Measurements from ENCODE around the gene IFNA5. TPM values are rescaled to one million over a fixed set of nuclear protein-coding genes. Genes with fewer than 3 reads are reported as not detected.

The IFNA5 gene
- total and polyA plus RNA-seq, 2 of the 8 experiments (the other 6 are each of a cell fraction or from before 2014, with no cell fraction given): not detected

DNA sequence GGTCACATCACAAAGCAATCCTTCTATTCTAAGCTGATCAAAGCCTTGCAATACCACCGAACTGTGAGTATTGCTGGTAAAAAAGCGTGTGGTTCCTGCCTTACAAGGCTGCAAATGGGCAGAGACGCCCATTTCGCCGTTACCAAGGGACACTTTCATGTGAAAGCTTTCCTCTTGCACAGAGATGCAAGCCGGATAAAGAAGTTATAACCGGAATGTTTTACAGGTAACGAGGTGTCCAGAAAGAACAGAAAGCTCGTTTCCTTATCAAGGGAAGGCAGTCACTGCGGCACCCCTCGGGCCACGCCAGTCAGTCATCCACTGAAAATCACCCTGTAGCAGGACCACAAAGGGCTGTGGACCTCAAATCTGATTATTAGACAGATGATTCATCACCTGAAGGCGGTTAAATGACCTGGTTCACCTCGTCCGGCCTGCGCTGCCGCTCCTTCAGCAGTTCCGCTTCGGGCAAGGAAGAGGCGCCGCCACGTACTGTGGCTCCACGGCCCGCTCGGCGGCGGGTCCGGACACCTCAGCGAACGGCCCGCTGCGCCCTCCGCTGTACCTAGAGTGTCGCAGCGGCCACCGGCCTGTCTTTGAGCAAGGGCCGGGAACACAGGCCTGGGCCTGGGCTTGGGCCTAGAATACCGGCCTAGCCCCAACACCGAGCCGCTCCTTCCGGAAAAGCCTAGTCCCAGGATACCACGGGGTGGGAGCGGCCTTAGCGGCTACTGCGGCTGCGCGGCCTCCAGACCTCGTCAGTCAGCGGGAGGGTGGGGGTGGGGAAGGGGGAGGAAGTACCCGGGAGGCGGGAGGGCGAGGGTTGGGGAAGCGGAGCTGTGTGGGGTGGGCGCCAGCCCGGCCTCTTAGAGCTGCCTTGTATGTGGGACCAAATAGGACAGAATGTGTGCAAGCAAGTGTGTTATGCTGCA is 29.9 kb upstream of the IFNA5 start, which contains the start of gene KLHL9:
Gene KLHL9 (minus strand): TSS at position 704 of the 932 bp plus-strand sequence. CDS start 545 bp downstream, at position 159.
- peak within 1 kb of the TSS; percentile 6 for H4K91ac ChIP-seq (replicated peaks; ENCODE audit: insufficient read length, low read length)
- peaks cover 8 to 49% of the 10 kb centered on the region in 2 experiments for H3K79me2 ChIP-seq (ENCODE audit: control insufficient read depth in 1 of 2, insufficient read depth in 2 of 2, low read length in 2 of 2)
- TF ChIP-seq TCF12 (IDR thresholded peaks at IDR 0.05; ENCODE audit: low read depth, low read length) (no peak), BACH1 (IDR thresholded peaks at IDR 0.05; ENCODE audit: low read length) (no peak), BCL11A (IDR thresholded peaks at IDR 0.05; ENCODE audit: low read depth in 2 of 2, low read length in 2 of 2) (no peak), SAP30 (IDR thresholded peaks at IDR 0.05; ENCODE audit: insufficient read depth, insufficient replicate concordance, low read length) (peak; percentile 43), PHF8 (conservative IDR thresholded peaks at IDR 0.05; ENCODE audit: low read depth, low read length) (peak; percentile 88), EZH2 (IDR thresholded peaks at IDR 0.05; ENCODE audit: low read depth, low read length, severe bottlenecking) (no peak), SIN3A (conservative IDR thresholded peaks at IDR 0.05 in 1 of 2, IDR thresholded peaks at IDR 0.05 in 1 of 2; ENCODE audit: low read depth in 1 of 2, low read length in 2 of 2) (0 out of 4 replicates have a peak, but pooled peaks of 1 of the 2 experiments have one; percentile 24), TAF1 (IDR thresholded peaks at IDR 0.05; ENCODE audit: low read depth, low read length) (peak; percentile 82)
- TF ChIP-seq, protein P1, sequence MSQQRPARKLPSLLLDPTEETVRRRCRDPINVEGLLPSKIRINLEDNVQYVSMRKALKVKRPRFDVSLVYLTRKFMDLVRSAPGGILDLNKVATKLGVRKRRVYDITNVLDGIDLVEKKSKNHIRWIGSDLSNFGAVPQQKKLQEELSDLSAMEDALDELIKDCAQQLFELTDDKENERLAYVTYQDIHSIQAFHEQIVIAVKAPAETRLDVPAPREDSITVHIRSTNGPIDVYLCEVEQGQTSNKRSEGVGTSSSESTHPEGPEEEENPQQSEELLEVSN (IDR thresholded peaks at IDR 0.05): 0 out of 2 replicates have a peak, but pooled peaks have one; percentile 32

More for the DNA sequence above, 29.9 kb upstream of the IFNA5 start, which contains the start of gene KLHL9:
- DNase-seq (ENCODE audit: low read depth in 1 of 2, low spot score in 2 of 2): peak; percentile 63 to 88
- H3K4ac ChIP-seq (replicated peaks; ENCODE audit: insufficient read length, low read depth, low read length): no peak within 1 kb of the TSS
- H3K27me3 ChIP-seq (replicated peaks in 1 of 4; ENCODE audit: control insufficient read depth in 3 of 4, extremely low read depth in 1 of 4, insufficient read depth in 3 of 4, low read length in 3 of 4): no peaks in the 10 kb centered on the region
- H4K8ac ChIP-seq (ENCODE audit: extremely low read depth, insufficient read depth, low read length): peak within 1 kb of the TSS; percentile 99
- H2BK20ac ChIP-seq (ENCODE audit: low read length): no peak within 1 kb of the TSS
- H3K23me2 ChIP-seq (ENCODE audit: low read depth, low read length): peaks cover 4% of the 10 kb centered on the region
- H3K4me1 ChIP-seq (replicated peaks in 1 of 4; ENCODE audit: control insufficient read depth in 3 of 4, insufficient read depth in 4 of 4, low read length in 3 of 4): peaks cover 0 to 5% (median 0%) of the 10 kb centered on the region in 4 experiments; a peak in 2 of 7 replicates
- ChIA-PET CTCF (ENCODE audit: partially characterized antibody) (interaction anchor here (0.8 to 8.0 kb wide), 9 partner anchors 11 to 121 kb away, joined by 3 to 79 read pairs (median 4); no protein-coding TSS in a partner anchor), POLR2A (ENCODE audit: partially characterized antibody) (interaction anchor here (1.1 to 1.3 kb wide), 2 partner anchors 61 to 68 kb away, joined by 3 read pairs; no protein-coding TSS in a partner anchor)
- WGBS, 2 experiments (ENCODE audit: extremely low coverage in 1 of 2, insufficient coverage in 1 of 2, insufficient read length in 1 of 2, insufficient replicate concordance in 2 of 2, low coverage in 1 of 2, low lambda C conversion rate in 2 of 2, missing lambda C conversion rate in 1 of 2): 3% methylated on average over 50 of the region's 55 CpGs; no CpG with 5 or more reads in 1 of the 2 experiments
- no peak within 1 kb of the TSS; the same call in 1 of the 2 replicates for H2BK15ac ChIP-seq (ENCODE audit: low read length)
- peak within 1 kb of the TSS; percentile 81 for H3K27ac ChIP-seq (ENCODE audit: low read depth, low read length)
- H2BK5ac ChIP-seq (ENCODE audit: low read depth, low read length): peak within 1 kb of the TSS; percentile 79
- peak within 1 kb of the TSS; percentile 77 to 99 (median 95) for H3K9ac ChIP-seq (replicated peaks in 1 of 4; ENCODE audit: extremely low read depth in 1 of 4, low read depth in 3 of 4, low read length in 3 of 4)
- H3K23ac ChIP-seq (ENCODE audit: insufficient read length): peak within 1 kb of the TSS; percentile 71
- no peak within 1 kb of the TSS for H2AK5ac ChIP-seq (ENCODE audit: low read depth, low read length)
- peaks cover 4 to 10% of the 10 kb centered on the region in 2 experiments for H4K20me1 ChIP-seq (replicated peaks in 1 of 2; ENCODE audit: control insufficient read depth in 1 of 2, insufficient read depth in 2 of 2, low read length in 2 of 2)
- H2BK120ac ChIP-seq (replicated peaks; ENCODE audit: low read depth, low read length): no peak within 1 kb of the TSS
- peak within 1 kb of the TSS; percentile 87 for H3K14ac ChIP-seq (ENCODE audit: insufficient read length)
- H3K4me2 ChIP-seq (ENCODE audit: insufficient read depth in 1 of 2, low read depth in 2 of 2, low read length in 2 of 2): peak within 1 kb of the TSS; percentile 81 to 92
- H3K9me3 ChIP-seq (ENCODE audit: insufficient read depth in 2 of 2, low read depth in 1 of 2, low read length in 1 of 2): no peaks in the 10 kb centered on the region
- H2AFZ ChIP-seq (ENCODE audit: low read length): peak within 1 kb of the TSS; percentile 100
- peak within 1 kb of the TSS; percentile 92 for H4K5ac ChIP-seq (ENCODE audit: insufficient read length, low read depth, low read length)
- no peak within 1 kb of the TSS for H2BK12ac ChIP-seq (ENCODE audit: low read depth, low read length)
- peak within 1 kb of the TSS; percentile 76 to 100 (median 90) for H3K4me3 ChIP-seq (ENCODE audit: extremely low read depth in 1 of 4, insufficient read depth in 2 of 4, low read depth in 3 of 4, low read length in 4 of 4)
- no peaks in the 10 kb centered on the region; the same call in none of the 2 replicates for H3K79me1 ChIP-seq (ENCODE audit: low read depth, low read length)
- H3K18ac ChIP-seq (ENCODE audit: extremely low read depth, low read length): peak within 1 kb of the TSS; percentile 79; the same call in 1 of the 2 replicates
- peak within 1 kb of the TSS; percentile 70 for H3K56ac ChIP-seq (replicated peaks; ENCODE audit: insufficient read length, low read depth, low read length)
- H3K36me3 ChIP-seq (ENCODE audit: control insufficient read depth in 2 of 4, insufficient read depth in 4 of 4, low read length in 3 of 4): peaks cover 0 to 11% (median 0%) of the 10 kb centered on the region in 4 experiments; a peak in 2 of 8 replicates
- no peak for FAIRE-seq
